MM.1S (cell line): ENCODE measurements around the gene USP50.

Experiments
- EZH2 ChIP-seq: fragments of 300-600 bp; sonication (generic); optimal IDR thresholded peaks from 2 replicates; pipeline ENCODE3; 2017; ENCODE audit warnings: low read depth, mild to moderate bottlenecking, antibody characterized with exemption, low read length, mixed read lengths
- EZH2phosphoT487 ChIP-seq: fragments of 300-600 bp; sonication (generic); IDR thresholded peaks from 2 replicates; pipeline ENCODE4 v1.6.1; 2018; ENCODE audit warnings: antibody characterized with exemption, low read length
- TF ChIP-seq, protein P1 (sequence below): fragments of 300-600 bp; sonication (generic); IDR thresholded peaks from 2 replicates; pipeline ENCODE4 v1.5.1; 2016; ENCODE audit warnings: antibody characterized with exemption, low read length, mixed read lengths

DNA sequence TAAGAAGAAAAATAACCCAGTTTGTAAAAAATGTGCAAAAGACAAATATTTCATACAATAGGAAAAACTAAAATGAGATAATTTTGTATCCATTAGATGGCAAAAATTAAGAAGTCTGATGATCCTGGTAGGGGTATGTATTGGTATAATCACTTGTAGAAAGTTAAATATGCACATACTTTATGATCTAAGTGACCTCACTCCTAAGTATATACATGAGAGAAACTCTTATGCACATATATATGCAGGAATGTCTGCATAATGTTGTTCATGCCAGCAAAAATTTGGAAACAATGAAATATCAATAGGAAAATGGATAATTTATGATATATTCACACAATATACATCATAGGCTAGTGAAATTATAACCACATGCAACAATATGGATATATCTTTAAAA is 33.5 kb downstream of the USP50 start:
- TF ChIP-seq, protein P1, sequence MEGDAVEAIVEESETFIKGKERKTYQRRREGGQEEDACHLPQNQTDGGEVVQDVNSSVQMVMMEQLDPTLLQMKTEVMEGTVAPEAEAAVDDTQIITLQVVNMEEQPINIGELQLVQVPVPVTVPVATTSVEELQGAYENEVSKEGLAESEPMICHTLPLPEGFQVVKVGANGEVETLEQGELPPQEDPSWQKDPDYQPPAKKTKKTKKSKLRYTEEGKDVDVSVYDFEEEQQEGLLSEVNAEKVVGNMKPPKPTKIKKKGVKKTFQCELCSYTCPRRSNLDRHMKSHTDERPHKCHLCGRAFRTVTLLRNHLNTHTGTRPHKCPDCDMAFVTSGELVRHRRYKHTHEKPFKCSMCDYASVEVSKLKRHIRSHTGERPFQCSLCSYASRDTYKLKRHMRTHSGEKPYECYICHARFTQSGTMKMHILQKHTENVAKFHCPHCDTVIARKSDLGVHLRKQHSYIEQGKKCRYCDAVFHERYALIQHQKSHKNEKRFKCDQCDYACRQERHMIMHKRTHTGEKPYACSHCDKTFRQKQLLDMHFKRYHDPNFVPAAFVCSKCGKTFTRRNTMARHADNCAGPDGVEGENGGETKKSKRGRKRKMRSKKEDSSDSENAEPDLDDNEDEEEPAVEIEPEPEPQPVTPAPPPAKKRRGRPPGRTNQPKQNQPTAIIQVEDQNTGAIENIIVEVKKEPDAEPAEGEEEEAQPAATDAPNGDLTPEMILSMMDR = no peak
- no peak for TF ChIP-seq EZH2
- TF ChIP-seq EZH2phosphoT487 = no peak
